ENCODE measurements around the gene PIGB.

DNA sequence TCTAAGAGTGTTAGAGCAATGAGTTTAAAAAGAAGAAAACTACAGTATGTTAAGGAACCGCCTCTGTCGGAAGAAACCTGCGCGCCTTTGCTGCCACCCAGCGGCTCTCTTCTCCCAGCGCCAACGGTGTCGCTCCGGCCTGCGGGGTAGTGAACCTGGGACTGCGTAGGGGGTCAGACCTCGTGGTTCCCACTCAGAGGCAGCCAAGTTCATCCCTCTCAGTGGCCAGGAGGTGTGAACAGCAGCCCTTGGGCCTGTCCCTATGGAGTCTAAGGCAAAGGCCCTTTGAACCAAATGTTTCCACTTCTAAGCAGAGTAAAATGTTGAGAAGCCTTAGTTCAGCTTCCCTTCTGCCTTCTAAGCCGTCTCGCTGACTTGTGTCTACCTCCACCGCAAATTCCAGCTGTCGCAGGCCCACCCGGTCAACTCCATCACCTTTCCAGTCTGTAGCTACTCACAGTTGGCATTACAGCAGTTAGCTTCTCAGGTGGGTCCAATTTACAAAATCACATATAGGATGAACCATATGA, 28.4 kb upstream of the PIGB start:
- TF ChIP-seq ZNF274 (IDR thresholded peaks at IDR 0.05; ENCODE audit: borderline replicate concordance, extremely low read depth, low read length): no peak
- TF ChIP-seq, protein P1, sequence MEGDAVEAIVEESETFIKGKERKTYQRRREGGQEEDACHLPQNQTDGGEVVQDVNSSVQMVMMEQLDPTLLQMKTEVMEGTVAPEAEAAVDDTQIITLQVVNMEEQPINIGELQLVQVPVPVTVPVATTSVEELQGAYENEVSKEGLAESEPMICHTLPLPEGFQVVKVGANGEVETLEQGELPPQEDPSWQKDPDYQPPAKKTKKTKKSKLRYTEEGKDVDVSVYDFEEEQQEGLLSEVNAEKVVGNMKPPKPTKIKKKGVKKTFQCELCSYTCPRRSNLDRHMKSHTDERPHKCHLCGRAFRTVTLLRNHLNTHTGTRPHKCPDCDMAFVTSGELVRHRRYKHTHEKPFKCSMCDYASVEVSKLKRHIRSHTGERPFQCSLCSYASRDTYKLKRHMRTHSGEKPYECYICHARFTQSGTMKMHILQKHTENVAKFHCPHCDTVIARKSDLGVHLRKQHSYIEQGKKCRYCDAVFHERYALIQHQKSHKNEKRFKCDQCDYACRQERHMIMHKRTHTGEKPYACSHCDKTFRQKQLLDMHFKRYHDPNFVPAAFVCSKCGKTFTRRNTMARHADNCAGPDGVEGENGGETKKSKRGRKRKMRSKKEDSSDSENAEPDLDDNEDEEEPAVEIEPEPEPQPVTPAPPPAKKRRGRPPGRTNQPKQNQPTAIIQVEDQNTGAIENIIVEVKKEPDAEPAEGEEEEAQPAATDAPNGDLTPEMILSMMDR (IDR thresholded peaks at IDR 0.05; ENCODE audit: control extremely low read depth in 1 of 3, insufficient read depth in 1 of 3, low read depth in 1 of 3, low read length in 3 of 3): peak; percentile 77 to 85 (median 85)
- TF ChIP-seq RFX5 (IDR thresholded peaks at IDR 0.05; ENCODE audit: borderline replicate concordance, low read depth, low read length): no peak
- TF ChIP-seq TEAD4 (IDR thresholded peaks at IDR 0.05; ENCODE audit: low read depth, low read length): no peak
- TF ChIP-seq HDAC2 (IDR thresholded peaks at IDR 0.05; ENCODE audit: borderline replicate concordance in 1 of 2, low read depth in 2 of 2, low read length in 2 of 2): no peak
- no peak for TF ChIP-seq CEBPB (IDR thresholded peaks at IDR 0.05; ENCODE audit: low read depth, low read length)

Data from H1 (cell line).